HG03135 (cell line): ENCODE results near the gene CFHR5.
"Not testable (repeated sequence)": the region's sequence is repeated elsewhere in the genome, so short reads cannot be mapped to it uniquely, and the experiment has no call there.

Experiments used
- ATAC-seq: cut with Tn5 transposase; IDR thresholded peaks from one replicate; pipeline ENCODE4 v1.9.1; 2021; ENCODE audit warnings: mild to moderate bottlenecking, moderate library complexity; ENCODE audit not compliant: unreplicated experiment

The CFHR5 gene

DNA sequence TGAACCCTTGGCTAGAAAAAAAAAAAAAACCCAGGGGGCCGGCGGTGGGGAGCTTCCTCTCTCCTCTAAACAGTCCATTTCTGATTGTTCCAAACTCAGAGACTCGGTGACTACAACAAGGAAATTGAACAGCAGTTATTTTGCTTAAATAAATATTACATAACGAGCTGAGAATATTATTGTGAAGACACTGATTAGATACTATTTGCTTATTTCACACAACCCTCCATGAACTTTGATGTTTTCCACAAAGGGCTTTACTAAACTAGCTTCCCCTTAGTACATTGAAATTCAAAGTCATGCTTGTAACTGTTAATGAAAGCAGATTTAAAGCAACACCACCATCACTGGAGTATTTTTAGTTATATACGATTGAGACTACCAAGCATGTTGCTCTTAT lies at the start of gene CFHR5:
CFHR5 (plus strand) TSS at position 279 of the 400 bp plus-strand sequence; CDS start at position 388, 109 bp downstream.
- no peak for ATAC-seq

- ATAC-seq, result not testable (repeated sequence)
Observed at GRCh38 chr1:196932853-196933252, 44.5 kb upstream of the CFHR5 start.

DNA sequence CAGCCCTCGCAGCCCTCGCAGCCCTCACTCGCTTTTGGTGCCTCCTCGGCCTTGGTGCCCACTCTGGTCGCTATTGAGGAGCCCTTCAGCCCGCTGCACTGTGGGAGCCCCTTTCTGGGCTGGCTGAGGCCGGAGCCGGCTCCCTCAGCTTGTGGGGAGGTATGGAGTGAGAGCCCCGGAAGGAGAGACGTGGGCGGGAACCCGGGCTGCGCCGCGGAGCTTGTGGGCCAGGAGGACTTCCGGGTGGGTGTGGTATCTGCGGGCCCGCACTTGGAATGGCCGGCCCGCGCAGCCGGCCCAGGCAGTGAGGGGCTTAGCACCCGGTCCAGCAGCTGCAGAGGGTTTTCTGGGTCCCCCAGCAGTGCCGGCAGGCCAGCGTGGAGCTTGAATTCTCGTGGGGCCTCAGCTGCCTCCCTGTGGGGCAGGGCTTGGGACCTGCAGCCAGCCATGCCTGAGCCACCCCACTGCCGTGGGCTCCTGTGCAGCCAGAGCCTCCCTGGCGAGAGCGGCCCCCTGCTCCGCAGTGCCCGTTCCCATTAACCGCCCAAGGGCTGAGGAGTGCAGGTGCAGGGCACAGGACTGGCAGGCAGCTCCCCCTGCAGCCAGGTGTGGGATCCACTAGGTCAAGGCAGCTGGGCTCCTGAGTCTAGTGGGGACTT lies 43.7 kb upstream of the CFHR5 start:
- ATAC-seq, result no peak

GRCh38 chr1:196941474-196941873 lies 35.9 kb upstream of the CFHR5 start:
- not testable (repeated sequence) for ATAC-seq

GRCh38 chr1:196943568-196943967 lies 33.8 kb upstream of the CFHR5 start, which contains the start of gene CFHR2:
TSS of gene CFHR2 (plus strand) at chr1:196943738. CDS start at chr1:196943881, 143 bp downstream.
- ATAC-seq, result not testable (repeated sequence)

- ATAC-seq, result peak; percentile 86
Observed at GRCh38 chr1:196951711-196952394, 25.5 kb upstream of the CFHR5 start.

GRCh38 chr1:196954778-196955177 lies 22.6 kb upstream of the CFHR5 start:
- no peak for ATAC-seq

- ATAC-seq, result no peak
Observed at GRCh38 chr1:196955926-196956325, 21.4 kb upstream of the CFHR5 start.

DNA sequence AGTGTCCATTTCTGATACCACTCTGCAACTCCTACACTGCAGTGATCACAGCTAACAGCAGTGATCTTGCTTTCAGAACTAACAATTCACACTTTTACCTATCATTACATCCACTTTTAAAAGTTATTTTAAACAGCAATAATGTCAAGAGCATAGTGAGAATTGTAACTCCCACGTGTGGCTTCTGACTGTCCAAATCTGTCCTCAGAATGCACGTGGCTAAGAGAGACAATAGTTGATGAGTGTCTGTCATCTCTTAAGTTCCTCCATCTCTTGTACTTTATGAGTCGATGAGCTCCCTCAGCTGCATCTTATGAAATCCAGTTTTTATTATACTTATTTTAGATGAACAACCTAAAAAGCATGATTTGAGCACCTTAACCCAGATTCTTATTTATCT lies 16.5 kb upstream of the CFHR5 start:
- no peak for ATAC-seq

- ATAC-seq, result no peak
Observed at GRCh38 chr1:196970182-196970581, 7.2 kb upstream of the CFHR5 start.

- no peak for ATAC-seq
Observed at GRCh38 chr1:196976278-196976677, 1.1 kb upstream of the CFHR5 start.

- no peak for ATAC-seq
Observed at GRCh38 chr1:196980859-196981258, 3.5 kb downstream of the CFHR5 start.

- ATAC-seq, result not testable (repeated sequence)
Observed at GRCh38 chr1:196982247-196982646, 4.9 kb downstream of the CFHR5 start.

GRCh38 chr1:196991919-196992651 lies 14.7 kb downstream of the CFHR5 start:
- ATAC-seq, result not testable (repeated sequence)

GRCh38 chr1:196993916-196994315 lies 16.6 kb downstream of the CFHR5 start:
- no peak for ATAC-seq

DNA sequence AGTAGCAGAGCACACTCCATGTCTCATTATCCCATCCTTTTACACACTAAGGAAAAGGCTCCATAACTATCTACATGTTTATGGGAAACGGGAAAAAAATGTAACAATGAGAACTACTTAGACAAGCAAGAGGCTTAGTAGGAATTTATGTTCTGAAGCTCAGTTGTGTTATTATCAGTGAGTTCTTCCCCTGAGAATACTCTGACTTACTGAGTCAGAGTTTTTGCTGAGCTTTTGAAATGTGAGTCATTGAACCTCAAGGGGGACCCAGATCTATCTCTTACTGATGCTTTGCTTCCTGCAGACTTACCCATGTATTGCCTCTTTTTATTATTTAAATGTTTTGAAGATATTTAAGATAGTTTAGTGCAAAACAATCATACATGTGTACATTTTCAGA lies 20.1 kb downstream of the CFHR5 start:
- no peak for ATAC-seq

- ATAC-seq, result no peak
Observed at GRCh38 chr1:197001828-197002227, 24.5 kb downstream of the CFHR5 start.

DNA sequence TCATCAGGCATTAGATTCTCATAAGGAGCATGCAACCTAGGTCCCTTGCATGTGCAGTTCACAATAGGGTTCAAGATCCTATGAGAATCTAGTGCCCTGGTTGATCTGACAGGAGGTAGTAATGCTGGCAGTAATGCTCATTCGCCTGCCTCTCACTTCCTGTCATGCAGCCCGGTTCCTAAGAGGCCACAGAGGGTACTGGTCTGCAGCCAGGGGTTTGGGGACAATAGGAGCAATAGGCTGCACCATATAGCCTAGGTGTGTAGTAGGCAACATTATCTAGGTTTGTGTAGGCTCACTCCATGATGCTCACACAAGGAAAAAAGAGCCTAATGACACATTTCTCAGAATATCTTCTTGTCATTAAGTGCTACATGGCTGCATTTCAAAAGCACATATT lies 25.8 kb downstream of the CFHR5 start:
- no peak for ATAC-seq

GRCh38 chr1:197008861-197009260 lies 31.5 kb downstream of the CFHR5 start:
- ATAC-seq, result no peak

- ATAC-seq, result no peak
Observed at GRCh38 chr1:197011614-197012013, 34.3 kb downstream of the CFHR5 start.

DNA sequence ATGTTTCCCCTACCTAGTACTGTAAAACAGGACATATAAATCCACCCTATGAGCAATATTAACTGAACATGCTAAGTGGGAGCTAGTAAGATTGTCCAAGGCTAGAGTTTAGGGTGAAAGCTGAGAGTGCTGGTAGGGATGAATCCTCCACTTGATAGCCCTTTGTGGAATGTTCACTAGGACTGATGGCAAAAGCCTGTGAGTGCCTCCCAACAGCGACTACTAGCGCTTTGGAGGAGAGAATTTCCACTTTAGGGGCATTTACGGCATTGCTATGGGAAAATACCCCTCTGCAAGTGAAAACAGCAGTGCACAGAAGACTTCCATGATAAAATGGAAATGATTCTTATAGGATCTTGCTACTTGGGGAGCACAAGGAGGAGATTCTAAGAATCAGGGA lies 35.9 kb downstream of the CFHR5 start:
- no peak for ATAC-seq

- ATAC-seq, result no peak
Observed at GRCh38 chr1:197016751-197017150, 39.4 kb downstream of the CFHR5 start.
